Gastrocnemius medialis (tissue), 4 donors: Measurements from ENCODE around the gene KRTAP5-3. TPM values are rescaled to one million over a fixed set of nuclear protein-coding genes. Genes with fewer than 3 reads are reported as not detected.

Experiments
- ATAC-seq, 2 donors: fragments of 150-250 bp; one replicate each; pipeline ENCODE4 v1.9.1; 2016
- DNase-seq, 2 donors: peaks; one replicate each; pipeline ENCODE4 v3.0.0-alpha.2; 2019
- H3K27ac ChIP-seq, 4 donors: fragments of 200-600 bp; sonication (generic); 1 replicate in 1 of 4; 2 replicates in 3 of 4; pipeline ENCODE4 v1.5.1; 2016 to 2018; ENCODE audit warnings: mild to moderate bottlenecking in 2 of 4, moderate library complexity in 1 of 4
- H3K27me3 ChIP-seq, 3 donors: fragments of 200-600 bp; sonication (generic) in 2 of 3; 1 replicate in 1 of 3; 2 replicates in 2 of 3; pipeline versions ENCODE4 v1.5.1 to v1.6.0; 2016 to 2019; ENCODE audit warnings: mild to moderate bottlenecking in 1 of 3, moderate library complexity in 1 of 3
- H3K36me3 ChIP-seq, 2 donors: fragments of 200-600 bp; sonication (generic) in 1 of 2; one replicate each; pipeline ENCODE4 v1.5.1; 2017 to 2018
- H3K4me1 ChIP-seq, 2 donors: fragments of 200-600 bp; sonication (generic) in 1 of 2; one replicate each; pipeline ENCODE4 v1.5.1; 2016 to 2017; ENCODE audit warnings: mild to moderate bottlenecking in 2 of 2
- H3K4me3 ChIP-seq, 4 donors: fragments of 200-600 bp; sonication (generic) in 3 of 4; 1 replicate in 1 of 4; 2 replicates in 3 of 4; pipeline ENCODE4 v1.5.1; 2016 to 2019; ENCODE audit warnings: mild to moderate bottlenecking in 2 of 4
- H3K9me3 ChIP-seq, 3 donors: fragments of 200-600 bp; sonication (generic) in 2 of 3; 1 replicate in 1 of 3; 2 replicates in 2 of 3; pipeline ENCODE4 v1.5.1; 2016 to 2019
- CTCF ChIP-seq, 5 experiments: fragments of 450-650 bp in 3 of 5; fragments of 200-600 bp in 2 of 5; sonication (generic) in 2 of 5; IDR thresholded peaks in 4 of 5; conservative IDR thresholded peaks in 1 of 5; 1 replicate in 4 of 5; 2 replicates in 1 of 5; pipeline ENCODE4 v1.5.1; 2016 to 2019; ENCODE audit warnings: antibody characterized with exemption in 5 of 5, mild to moderate bottlenecking in 3 of 5, moderate library complexity in 3 of 5
- POLR2A ChIP-seq, 2 donors: fragments of 450-650 bp; IDR thresholded peaks; one replicate each; pipeline ENCODE4 v1.6.1; 2017; ENCODE audit warnings: antibody characterized with exemption in 2 of 2, mild to moderate bottlenecking in 2 of 2, moderate library complexity in 2 of 2
- in situ Hi-C, 4 donors: fragments of 200-750 bp; cut with MboI; loops; one replicate each; pipeline versions ENCODE4 v1.15.0 to v1.8.0; 2017; ENCODE audit warnings: low sequenced_read_pairs in 4 of 4
- intact Hi-C: fragments of 100-400 bp; cut with DNase I; formaldehyde crosslinking; loops from one replicate; pipeline ENCODE4 v1.15.1; 2023; ENCODE audit warnings: low total_unique reads
- total RNA-seq, 4 donors: library from RNA; depleted of rRNA; stranded (reverse); fragments of >200 nt; gene quantifications; one replicate each; pipeline versions ENCODE4 v1.1.0 to v1.2.3, GENCODE V29; 2016

Gene KRTAP5-3
- total RNA-seq, 4 donors from 2014 or later: not detected

GRCh38 chr11:1624621-1625020 is 16.4 kb upstream of the KRTAP5-3 start:
- H3K4me1 ChIP-seq: no peaks in the 10 kb centered on the region
- intact Hi-C loops (no loop called here), in situ Hi-C loops (no loop called here)
- no peak overlapping the region for H3K27ac ChIP-seq
- H3K4me3 ChIP-seq: no peak overlapping the region
- ATAC-seq: no peak
- no peak for DNase-seq
- no peak for TF ChIP-seq POLR2A (IDR thresholded peaks at IDR 0.05)
- TF ChIP-seq CTCF (IDR thresholded peaks at IDR 0.05 in 4 of 5, conservative IDR thresholded peaks at IDR 0.05 in 1 of 5): no peak
- peaks cover 0 to 5% (median 0%) of the 10 kb centered on the region in 3 donors for H3K27me3 ChIP-seq
- H3K36me3 ChIP-seq: no peaks in the 10 kb centered on the region
- H3K9me3 ChIP-seq: no peaks in the 10 kb centered on the region

- H3K36me3 ChIP-seq: no peaks in the 10 kb centered on the region
- peaks cover 0 to 7% (median 2%) of the 10 kb centered on the region in 3 donors for H3K27me3 ChIP-seq
- DNase-seq (no peak), ATAC-seq (no peak)
- no peaks in the 10 kb centered on the region for H3K9me3 ChIP-seq
- in situ Hi-C loops (no loop called here), intact Hi-C loops (no loop called here)
- no peak overlapping the region for H3K27ac ChIP-seq
- H3K4me1 ChIP-seq: no peaks in the 10 kb centered on the region
- no peak overlapping the region for H3K4me3 ChIP-seq
- TF ChIP-seq CTCF (IDR thresholded peaks at IDR 0.05 in 4 of 5, conservative IDR thresholded peaks at IDR 0.05 in 1 of 5): no peak
- no peak for TF ChIP-seq POLR2A (IDR thresholded peaks at IDR 0.05)
These were observed 15.5 kb upstream of the KRTAP5-3 start for GRCh38 chr11:1623716-1624115.

GRCh38 chr11:1622086-1622485 is 13.8 kb upstream of the KRTAP5-3 start, which contains the start of gene KRTAP5-4:
Gene KRTAP5-4 (minus strand): TSS chr11:1622138. CDS start chr11:1622093, 45 bp downstream.
- intact Hi-C loops (no loop called here), in situ Hi-C loops (no loop called here)
- H3K4me1 ChIP-seq: no peaks in the 10 kb centered on the region
- no peak within 1 kb of the TSS for H3K4me3 ChIP-seq
- H3K27ac ChIP-seq: no peak within 1 kb of the TSS
- peaks cover 0 to 9% (median 4%) of the 10 kb centered on the region in 3 donors for H3K27me3 ChIP-seq
- no peak for ATAC-seq
- no peaks in the 10 kb centered on the region for H3K9me3 ChIP-seq
- DNase-seq: no peak
- no peak for TF ChIP-seq POLR2A (IDR thresholded peaks at IDR 0.05)
- no peak for TF ChIP-seq CTCF (IDR thresholded peaks at IDR 0.05 in 4 of 5, conservative IDR thresholded peaks at IDR 0.05 in 1 of 5)
- H3K36me3 ChIP-seq: no peaks in the 10 kb centered on the region

GRCh38 chr11:1619449-1619848 is 11.2 kb upstream of the KRTAP5-3 start:
- peaks cover 0 to 13% (median 9%) of the 10 kb centered on the region in 3 donors for H3K27me3 ChIP-seq

More at GRCh38 chr11:1619449-1619848, 11.2 kb upstream of the KRTAP5-3 start:
- Histone ChIP-seq H3K36me3 (no peaks in the 10 kb centered on the region), H3K4me1 (no peaks in the 10 kb centered on the region), H3K27ac (no peak overlapping the region), H3K4me3 (no peak overlapping the region), H3K9me3 (no peaks in the 10 kb centered on the region)
- TF ChIP-seq CTCF (IDR thresholded peaks at IDR 0.05 in 4 of 5, conservative IDR thresholded peaks at IDR 0.05 in 1 of 5) (no peak), POLR2A (IDR thresholded peaks at IDR 0.05) (no peak)
- in situ Hi-C loops: no loop called here
- ATAC-seq (no peak), DNase-seq (no peak)
- intact Hi-C loops: no loop called here
